GM19099 (cell line): ENCODE measurements around the gene C15orf40.

Experiments used
- POLR2A ChIP-seq: IDR thresholded peaks from 3 replicates; pipeline ENCODE4 v1.6.1; 2011; ENCODE audit warnings: low read depth; ENCODE audit not compliant: insufficient read length; ENCODE audit errors: extremely low read depth

C15orf40 gene

DNA sequence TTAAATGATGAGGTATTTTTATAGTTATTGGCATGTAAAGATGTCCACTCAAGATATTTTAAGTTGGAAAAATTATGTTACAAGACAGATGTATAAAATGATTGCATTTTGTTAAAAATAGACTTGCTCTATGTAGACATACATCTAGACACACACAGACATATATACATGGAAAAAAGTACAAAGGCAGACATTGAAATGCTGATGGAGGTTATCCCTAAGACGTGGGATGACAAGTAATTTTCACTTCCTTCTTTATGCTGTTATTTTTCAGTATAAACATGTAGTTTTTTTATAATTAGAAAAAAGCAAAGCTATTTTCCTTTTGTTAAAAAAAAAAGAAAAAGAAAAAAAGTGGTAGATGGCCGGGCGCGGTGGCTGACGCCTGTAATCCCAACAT is 66.1 kb downstream of the C15orf40 start:
- no peak for TF ChIP-seq POLR2A

DNA sequence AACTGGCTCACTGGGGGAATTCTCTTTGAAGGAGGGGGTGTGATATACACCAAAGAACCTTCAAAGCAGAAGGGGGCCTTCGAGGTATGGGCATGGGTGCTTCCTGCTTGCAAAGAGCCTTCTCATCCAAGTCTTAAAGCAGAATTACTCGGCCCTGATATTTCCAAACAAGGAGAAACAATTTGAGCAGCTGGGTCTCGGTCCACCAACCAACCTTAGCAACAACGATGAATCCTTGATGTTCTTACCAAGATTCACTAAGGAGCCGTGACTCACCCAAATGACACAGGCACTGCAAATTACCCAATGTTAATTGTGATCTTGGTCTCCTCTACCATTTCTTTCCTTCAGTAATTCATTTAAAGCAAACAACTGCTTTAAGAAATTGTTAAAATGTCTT is 66.6 kb downstream of the C15orf40 start:
- no peak for TF ChIP-seq POLR2A

DNA sequence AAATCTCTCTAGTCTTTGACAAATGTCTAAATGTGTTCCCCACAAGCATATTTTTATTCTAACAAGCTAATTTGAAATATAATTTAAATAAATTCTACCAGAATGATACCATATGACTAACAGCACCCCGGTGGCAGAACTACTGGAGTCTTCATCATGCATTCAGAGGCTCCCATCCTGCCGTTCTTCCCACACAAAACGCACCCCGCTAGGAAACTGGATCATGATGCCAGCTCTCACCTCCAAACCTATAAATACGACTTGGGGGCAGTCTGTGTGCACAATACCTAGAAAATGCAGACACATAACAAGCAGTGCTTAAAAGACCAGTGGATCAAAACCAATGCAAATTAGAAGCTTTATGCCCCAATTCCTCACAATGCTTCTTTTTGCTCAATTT is 67.4 kb downstream of the C15orf40 start:
- TF ChIP-seq POLR2A = no peak

DNA sequence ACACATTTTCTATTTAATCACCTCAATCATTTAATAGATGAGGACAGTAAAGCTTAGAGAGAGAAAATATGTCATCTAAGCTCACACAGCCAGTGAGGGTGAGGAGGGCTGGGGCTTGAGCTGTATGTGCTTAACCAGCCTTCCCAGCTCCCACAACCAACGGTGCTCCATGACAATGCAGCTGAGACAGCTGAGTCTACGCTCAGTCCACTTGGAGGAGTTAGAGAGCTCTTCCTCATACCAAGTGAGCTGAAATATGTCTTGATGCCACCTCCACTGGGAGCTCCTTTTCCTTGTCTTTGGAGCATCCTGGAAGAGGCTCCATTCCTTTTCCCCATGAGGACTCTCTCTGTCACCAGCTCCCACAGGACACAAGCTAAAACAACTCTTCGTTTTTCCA is 68.3 kb downstream of the C15orf40 start:
- TF ChIP-seq POLR2A = no peak

DNA sequence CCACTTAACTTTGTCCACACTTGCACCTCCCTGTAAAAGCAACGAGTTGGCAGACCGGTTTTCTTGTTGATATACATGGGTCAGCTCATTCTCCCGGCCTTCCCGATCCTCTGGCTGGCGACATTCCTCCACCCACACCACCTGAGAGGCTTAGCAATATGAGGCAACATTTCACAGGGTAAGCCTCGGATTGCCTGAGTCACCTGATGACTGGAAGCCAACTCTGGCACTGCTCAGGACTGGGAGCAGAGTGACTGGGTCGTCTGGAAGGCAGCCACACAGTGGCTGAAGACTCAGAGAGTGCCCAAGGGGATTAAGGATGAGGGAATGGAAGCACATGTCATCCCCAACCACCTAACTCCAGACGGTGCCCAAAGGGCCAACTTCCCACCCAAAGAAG is 68.7 kb downstream of the C15orf40 start:
- no peak for TF ChIP-seq POLR2A
